ENCODE data around the gene HADHB. TPM values are rescaled to one million over a fixed set of nuclear protein-coding genes. Genes with fewer than 3 reads are reported as not detected.

HADHB gene
- total and polyA plus RNA-seq, 2 of the 13 experiments (the other 11 are each of a cell fraction or from before 2014, with no cell fraction given): 112 to 238 TPM

DNA sequence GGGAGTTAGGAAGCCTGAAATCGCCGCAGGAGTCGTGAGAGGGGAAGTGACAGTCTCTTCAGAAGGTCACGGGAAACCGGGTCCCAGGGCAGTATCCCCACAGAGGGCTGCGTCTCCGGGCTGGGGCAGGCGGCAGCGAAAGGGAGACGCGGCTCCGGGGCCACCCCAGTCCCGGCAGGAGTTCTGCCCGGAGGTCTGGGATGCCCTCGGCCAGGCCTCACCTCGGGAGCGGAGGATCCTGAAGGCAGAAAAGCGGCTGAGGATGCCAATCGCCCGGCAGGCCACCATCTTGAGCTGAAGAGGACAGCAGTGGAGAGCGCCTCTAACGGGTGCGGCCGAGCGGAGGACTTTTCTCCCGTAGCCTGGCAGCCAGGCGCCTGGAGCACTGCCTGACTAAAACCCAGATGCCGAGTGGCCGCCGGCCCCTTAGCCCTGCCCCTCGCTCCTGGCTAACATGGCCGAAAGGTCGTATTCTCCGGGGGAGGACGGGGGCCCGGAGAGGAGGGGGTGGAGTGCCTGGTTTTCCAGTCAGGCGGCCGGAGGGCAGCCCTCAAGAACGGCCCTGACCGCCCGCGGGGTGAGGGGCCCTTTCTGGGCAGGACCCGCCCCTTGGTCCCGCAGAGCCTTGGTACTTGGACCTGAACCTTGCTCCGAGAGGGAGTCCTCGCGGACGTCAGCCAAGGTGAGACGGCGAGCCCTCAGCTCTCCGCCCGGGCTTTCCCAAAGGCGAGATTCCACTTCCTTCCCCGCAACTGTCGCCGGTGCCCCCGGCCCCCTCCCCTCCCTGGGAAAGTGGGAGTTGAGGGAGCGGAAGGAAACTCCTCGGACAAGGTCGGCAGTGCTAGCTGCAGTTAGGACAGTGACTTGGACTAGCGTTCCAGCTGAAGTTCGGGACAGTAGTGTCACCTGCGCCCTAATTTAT lies at the start of gene HADHB, which contains the start of gene HADHA (continued):
- TF ChIP-seq, protein P1, sequence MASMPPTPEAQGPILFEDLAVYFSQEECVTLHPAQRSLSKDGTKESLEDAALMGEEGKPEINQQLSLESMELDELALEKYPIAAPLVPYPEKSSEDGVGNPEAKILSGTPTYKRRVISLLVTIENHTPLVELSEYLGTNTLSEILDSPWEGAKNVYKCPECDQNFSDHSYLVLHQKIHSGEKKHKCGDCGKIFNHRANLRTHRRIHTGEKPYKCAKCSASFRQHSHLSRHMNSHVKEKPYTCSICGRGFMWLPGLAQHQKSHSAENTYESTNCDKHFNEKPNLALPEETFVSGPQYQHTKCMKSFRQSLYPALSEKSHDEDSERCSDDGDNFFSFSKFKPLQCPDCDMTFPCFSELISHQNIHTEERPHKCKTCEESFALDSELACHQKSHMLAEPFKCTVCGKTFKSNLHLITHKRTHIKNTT (CRISPR knock-in tag; IDR thresholded peaks at IDR 0.05): no peak
- TF ChIP-seq HMG20B (CRISPR knock-in tag; conservative IDR thresholded peaks at IDR 0.05) (peak; percentile 61; the same call in 1 of the 2 replicates), MLXIP (CRISPR knock-in tag; IDR thresholded peaks at IDR 0.05; ENCODE audit: borderline replicate concordance) (peak; percentile 78; the same call in 1 of the 2 replicates), KMT2A (CRISPR knock-in tag; IDR thresholded peaks at IDR 0.05) (peak; percentile 97), KDM1A (CRISPR knock-in tag; IDR thresholded peaks at IDR 0.05) (no peak), ARNT (IDR thresholded peaks at IDR 0.05) (no peak), ASH2L (IDR thresholded peaks at IDR 0.05; ENCODE audit: insufficient read length, low read depth, low read length) (peak; percentile 95), ARHGAP35 (CRISPR knock-in tag; IDR thresholded peaks at IDR 0.05; ENCODE audit: borderline replicate concordance) (peak; percentile 54), SMARCE1 (IDR thresholded peaks at IDR 0.05; ENCODE audit: borderline replicate concordance) (no peak), AGO2 (optimal IDR thresholded peaks at IDR 0.05; ENCODE audit: low read depth, low read length) (peak; percentile 81), ZNF274 (CRISPR knock-in tag; IDR thresholded peaks at IDR 0.05) (peak; percentile 43; the same call in 1 of the 2 replicates), ZNF672 (CRISPR knock-in tag; IDR thresholded peaks at IDR 0.05) (no peak), ZNF550 (CRISPR knock-in tag; IDR thresholded peaks at IDR 0.05; ENCODE audit: borderline replicate concordance) (0 out of 2 replicates have a peak, but pooled peaks have one; percentile 40), GATAD1 (CRISPR knock-in tag; IDR thresholded peaks at IDR 0.05) (peak; percentile 91), ZNF10 (CRISPR knock-in tag; IDR thresholded peaks at IDR 0.05; ENCODE audit: borderline replicate concordance, low read depth) (no peak), IKZF1 (IDR thresholded peaks at IDR 0.05) (no peak), JUN (CRISPR knock-in tag; IDR thresholded peaks at IDR 0.05) (peak; percentile 2; the same call in 1 of the 2 replicates), MIER3 (CRISPR knock-in tag; IDR thresholded peaks at IDR 0.05; ENCODE audit: borderline replicate concordance) (peak; percentile 82), ZNF558 (CRISPR knock-in tag; IDR thresholded peaks at IDR 0.05; ENCODE audit: borderline replicate concordance) (peak; percentile 87; the same call in 1 of the 2 replicates), ZNF720 (CRISPR knock-in tag; IDR thresholded peaks at IDR 0.05) (no peak; the same call in 1 of the 2 replicates), SPEN (CRISPR knock-in tag; IDR thresholded peaks at IDR 0.05; ENCODE audit: low read depth) (peak; percentile 84)
- TF ChIP-seq, protein P2, sequence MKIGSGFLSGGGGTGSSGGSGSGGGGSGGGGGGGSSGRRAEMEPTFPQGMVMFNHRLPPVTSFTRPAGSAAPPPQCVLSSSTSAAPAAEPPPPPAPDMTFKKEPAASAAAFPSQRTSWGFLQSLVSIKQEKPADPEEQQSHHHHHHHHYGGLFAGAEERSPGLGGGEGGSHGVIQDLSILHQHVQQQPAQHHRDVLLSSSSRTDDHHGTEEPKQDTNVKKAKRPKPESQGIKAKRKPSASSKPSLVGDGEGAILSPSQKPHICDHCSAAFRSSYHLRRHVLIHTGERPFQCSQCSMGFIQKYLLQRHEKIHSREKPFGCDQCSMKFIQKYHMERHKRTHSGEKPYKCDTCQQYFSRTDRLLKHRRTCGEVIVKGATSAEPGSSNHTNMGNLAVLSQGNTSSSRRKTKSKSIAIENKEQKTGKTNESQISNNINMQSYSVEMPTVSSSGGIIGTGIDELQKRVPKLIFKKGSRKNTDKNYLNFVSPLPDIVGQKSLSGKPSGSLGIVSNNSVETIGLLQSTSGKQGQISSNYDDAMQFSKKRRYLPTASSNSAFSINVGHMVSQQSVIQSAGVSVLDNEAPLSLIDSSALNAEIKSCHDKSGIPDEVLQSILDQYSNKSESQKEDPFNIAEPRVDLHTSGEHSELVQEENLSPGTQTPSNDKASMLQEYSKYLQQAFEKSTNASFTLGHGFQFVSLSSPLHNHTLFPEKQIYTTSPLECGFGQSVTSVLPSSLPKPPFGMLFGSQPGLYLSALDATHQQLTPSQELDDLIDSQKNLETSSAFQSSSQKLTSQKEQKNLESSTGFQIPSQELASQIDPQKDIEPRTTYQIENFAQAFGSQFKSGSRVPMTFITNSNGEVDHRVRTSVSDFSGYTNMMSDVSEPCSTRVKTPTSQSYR (CRISPR knock-in tag; IDR thresholded peaks at IDR 0.05; ENCODE audit: borderline replicate concordance): peak; percentile 90; the same call in 1 of the 2 replicates
